ENCODE data around the gene CAV1.

CAV1 gene

GRCh38 chr7:116539879-116540278 is 15.0 kb downstream of the CAV1 start:
- no peak overlapping the region for H3K9ac ChIP-seq (ENCODE audit: low read depth, low read length, poor library complexity, severe bottlenecking)
- H3F3A ChIP-seq (ENCODE audit: low read depth): no peaks in the 10 kb centered on the region
- no peak overlapping the region for H3K4me3 ChIP-seq (ENCODE audit: low read length, poor library complexity, severe bottlenecking)
- no peaks in the 10 kb centered on the region for H3K79me2 ChIP-seq (ENCODE audit: insufficient read depth, low read length)
- peaks cover 27% of the 10 kb centered on the region for H3K4me1 ChIP-seq (ENCODE audit: insufficient read depth, low read length, poor library complexity, severe bottlenecking)
- no peak overlapping the region for H2AFZ ChIP-seq (ENCODE audit: low read length)
- H3K27me3 ChIP-seq (ENCODE audit: insufficient read depth, low read length, poor library complexity, severe bottlenecking): no peaks in the 10 kb centered on the region
- H3K9me3 ChIP-seq (ENCODE audit: insufficient read depth, low read depth, low read length): no peaks in the 10 kb centered on the region
- H4K20me1 ChIP-seq (ENCODE audit: insufficient read depth, low read length, poor library complexity, severe bottlenecking): no peaks in the 10 kb centered on the region
- TF ChIP-seq EZH2phosphoT487 (IDR thresholded peaks at IDR 0.05; ENCODE audit: borderline replicate concordance): no peak
- TF ChIP-seq, protein P1, sequence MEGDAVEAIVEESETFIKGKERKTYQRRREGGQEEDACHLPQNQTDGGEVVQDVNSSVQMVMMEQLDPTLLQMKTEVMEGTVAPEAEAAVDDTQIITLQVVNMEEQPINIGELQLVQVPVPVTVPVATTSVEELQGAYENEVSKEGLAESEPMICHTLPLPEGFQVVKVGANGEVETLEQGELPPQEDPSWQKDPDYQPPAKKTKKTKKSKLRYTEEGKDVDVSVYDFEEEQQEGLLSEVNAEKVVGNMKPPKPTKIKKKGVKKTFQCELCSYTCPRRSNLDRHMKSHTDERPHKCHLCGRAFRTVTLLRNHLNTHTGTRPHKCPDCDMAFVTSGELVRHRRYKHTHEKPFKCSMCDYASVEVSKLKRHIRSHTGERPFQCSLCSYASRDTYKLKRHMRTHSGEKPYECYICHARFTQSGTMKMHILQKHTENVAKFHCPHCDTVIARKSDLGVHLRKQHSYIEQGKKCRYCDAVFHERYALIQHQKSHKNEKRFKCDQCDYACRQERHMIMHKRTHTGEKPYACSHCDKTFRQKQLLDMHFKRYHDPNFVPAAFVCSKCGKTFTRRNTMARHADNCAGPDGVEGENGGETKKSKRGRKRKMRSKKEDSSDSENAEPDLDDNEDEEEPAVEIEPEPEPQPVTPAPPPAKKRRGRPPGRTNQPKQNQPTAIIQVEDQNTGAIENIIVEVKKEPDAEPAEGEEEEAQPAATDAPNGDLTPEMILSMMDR (conservative IDR thresholded peaks at IDR 0.05; ENCODE audit: low read length): no peak
- no peaks in the 10 kb centered on the region for H3K36me3 ChIP-seq (ENCODE audit: insufficient read depth, low read length)
- H3K9me2 ChIP-seq (replicated peaks; ENCODE audit: low read depth, low read length): no peaks in the 10 kb centered on the region
- no peak overlapping the region for H3K4me2 ChIP-seq (ENCODE audit: low read depth, low read length, poor library complexity, severe bottlenecking)

GRCh38 chr7:116540743-116541142 is 15.9 kb downstream of the CAV1 start:
- no peaks in the 10 kb centered on the region for H3K79me2 ChIP-seq (ENCODE audit: insufficient read depth, low read length)
- peaks cover 18% of the 10 kb centered on the region for H3K4me1 ChIP-seq (ENCODE audit: insufficient read depth, low read length, poor library complexity, severe bottlenecking)
- H3K4me3 ChIP-seq (ENCODE audit: low read length, poor library complexity, severe bottlenecking): no peak overlapping the region
- no peaks in the 10 kb centered on the region for H3F3A ChIP-seq (ENCODE audit: low read depth)
- no peaks in the 10 kb centered on the region for H3K9me2 ChIP-seq (replicated peaks; ENCODE audit: low read depth, low read length)
- TF ChIP-seq, protein P1 (conservative IDR thresholded peaks at IDR 0.05; ENCODE audit: low read length): no peak
- TF ChIP-seq EZH2phosphoT487 (IDR thresholded peaks at IDR 0.05; ENCODE audit: borderline replicate concordance): no peak
- no peaks in the 10 kb centered on the region for H3K9me3 ChIP-seq (ENCODE audit: insufficient read depth, low read depth, low read length)
- no peak overlapping the region for H2AFZ ChIP-seq (ENCODE audit: low read length)
- no peaks in the 10 kb centered on the region for H3K36me3 ChIP-seq (ENCODE audit: insufficient read depth, low read length)
- no peaks in the 10 kb centered on the region for H3K27me3 ChIP-seq (ENCODE audit: insufficient read depth, low read length, poor library complexity, severe bottlenecking)
- no peak overlapping the region for H3K9ac ChIP-seq (ENCODE audit: low read depth, low read length, poor library complexity, severe bottlenecking)
- H3K4me2 ChIP-seq (ENCODE audit: low read depth, low read length, poor library complexity, severe bottlenecking): no peak overlapping the region
- H4K20me1 ChIP-seq (ENCODE audit: insufficient read depth, low read length, poor library complexity, severe bottlenecking): no peaks in the 10 kb centered on the region

DNA sequence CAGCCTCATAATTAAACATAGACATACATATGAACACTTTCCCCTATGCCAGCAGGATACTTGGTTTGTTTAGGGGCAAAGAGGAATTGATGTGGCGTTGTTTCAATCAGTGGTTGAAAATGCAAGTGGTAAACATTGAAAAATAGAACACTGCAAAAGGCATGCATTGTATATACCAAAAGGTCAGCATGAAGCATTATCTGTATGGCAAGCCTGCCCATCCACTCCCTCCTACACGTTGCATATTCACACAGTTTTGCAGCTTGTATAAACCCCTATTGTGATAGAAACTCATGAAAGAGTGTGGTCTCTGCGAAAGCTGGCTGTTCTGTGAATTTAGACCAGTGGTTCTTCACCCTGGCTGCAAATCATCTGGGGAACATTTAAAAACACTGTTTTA is 17.1 kb downstream of the CAV1 start:
- H4K20me1 ChIP-seq (ENCODE audit: insufficient read depth, low read length, poor library complexity, severe bottlenecking): no peaks in the 10 kb centered on the region
- H3K36me3 ChIP-seq (ENCODE audit: insufficient read depth, low read length): no peaks in the 10 kb centered on the region
- H3K79me2 ChIP-seq (ENCODE audit: insufficient read depth, low read length): no peaks in the 10 kb centered on the region
- TF ChIP-seq, protein P1 (conservative IDR thresholded peaks at IDR 0.05; ENCODE audit: low read length): no peak
- TF ChIP-seq EZH2phosphoT487 (IDR thresholded peaks at IDR 0.05; ENCODE audit: borderline replicate concordance): no peak
- no peak overlapping the region for H2AFZ ChIP-seq (ENCODE audit: low read length)
- no peak overlapping the region for H3K9ac ChIP-seq (ENCODE audit: low read depth, low read length, poor library complexity, severe bottlenecking)
- no peaks in the 10 kb centered on the region for H3K9me2 ChIP-seq (replicated peaks; ENCODE audit: low read depth, low read length)
- no peaks in the 10 kb centered on the region for H3K9me3 ChIP-seq (ENCODE audit: insufficient read depth, low read depth, low read length)
- no peak overlapping the region for H3K4me2 ChIP-seq (ENCODE audit: low read depth, low read length, poor library complexity, severe bottlenecking)
- no peak overlapping the region for H3K4me3 ChIP-seq (ENCODE audit: low read length, poor library complexity, severe bottlenecking)
- H3F3A ChIP-seq (ENCODE audit: low read depth): no peaks in the 10 kb centered on the region
- H3K4me1 ChIP-seq (ENCODE audit: insufficient read depth, low read length, poor library complexity, severe bottlenecking): peaks cover 10% of the 10 kb centered on the region
- no peaks in the 10 kb centered on the region for H3K27me3 ChIP-seq (ENCODE audit: insufficient read depth, low read length, poor library complexity, severe bottlenecking)
